CD14-positive monocyte (primary cell): ENCODE data around the gene TCP10L. TPM values are rescaled to one million over a fixed set of nuclear protein-coding genes. Genes with fewer than 3 reads are reported as not detected.
"Not testable (repeated sequence)": the region's sequence is repeated elsewhere in the genome, so short reads cannot be mapped to it uniquely, and the experiment has no call there.

Experiments used
- DNase-seq, 3 donors: peaks; one replicate each; pipeline ENCODE4 v3.0.0-alpha.2; 2011 to 2022
- H2AFZ ChIP-seq: 2 replicates; pipeline ENCODE4 v1.6.0; 2012; ENCODE audit warnings: mild to moderate bottlenecking, low read depth, low read length, inconsistent platforms; ENCODE audit not compliant: insufficient read depth, poor library complexity, severe bottlenecking
- H3K27ac ChIP-seq, 2 donors: 1 replicate in 1 of 2; 2 replicates in 1 of 2; pipeline ENCODE4 v1.5.1; 2012 to 2013; ENCODE audit warnings: low read length in 2 of 2, control low read depth in 1 of 2, inconsistent platforms in 1 of 2, low read depth in 1 of 2, mild to moderate bottlenecking in 1 of 2
- H3K27me3 ChIP-seq, 2 donors: one replicate each; pipeline versions ENCODE4 v1.6.0 to v1.6.1; 2011 to 2013; ENCODE audit warnings: low read length in 2 of 2; ENCODE audit not compliant: control insufficient read depth in 2 of 2, insufficient read depth in 2 of 2
- H3K36me3 ChIP-seq, 2 donors: replicated peaks in 1 of 2; 1 replicate in 1 of 2; 2 replicates in 1 of 2; pipeline versions ENCODE4 v1.5.1 to v1.6.1; 2012 to 2013; ENCODE audit warnings: low read length in 2 of 2, control low read depth in 1 of 2, inconsistent platforms in 1 of 2, mild to moderate bottlenecking in 1 of 2; ENCODE audit not compliant: insufficient read depth in 2 of 2, control insufficient read depth in 1 of 2
- H3K4me1 ChIP-seq, 2 donors: 1 replicate in 1 of 2; 2 replicates in 1 of 2; pipeline versions ENCODE4 v1.5.1 to v1.6.1; 2012 to 2013; ENCODE audit warnings: low read length in 2 of 2, control low read depth in 1 of 2, inconsistent platforms in 1 of 2, mild to moderate bottlenecking in 1 of 2, moderate library complexity in 1 of 2; ENCODE audit not compliant: insufficient read depth in 2 of 2, control insufficient read depth in 1 of 2
- H3K4me2 ChIP-seq: replicated peaks from 2 replicates; pipeline ENCODE3; 2012; ENCODE audit warnings: low read length, moderate library complexity, mild to moderate bottlenecking; ENCODE audit not compliant: poor library complexity, severe bottlenecking; ENCODE audit errors: extremely low read depth
- H3K4me3 ChIP-seq, 3 experiments: fragments of 200-600 bp in 1 of 3; sonication (generic) in 1 of 3; replicated peaks in 1 of 3; 1 replicate in 2 of 3; 2 replicates in 1 of 3; pipeline ENCODE4 v1.5.1; 2011 to 2013; ENCODE audit warnings: low read length in 3 of 3, mild to moderate bottlenecking in 3 of 3, control low read depth in 2 of 3, low read depth in 2 of 3, inconsistent platforms in 1 of 3, moderate library complexity in 1 of 3
- H3K79me2 ChIP-seq: 2 replicates; pipeline ENCODE4 v1.6.0; 2012; ENCODE audit warnings: mild to moderate bottlenecking, control low read depth, inconsistent platforms, low read length, moderate library complexity; ENCODE audit not compliant: insufficient read depth
- H3K9ac ChIP-seq: 2 replicates; pipeline ENCODE4 v1.6.0; 2017; ENCODE audit warnings: low read length, mild to moderate bottlenecking; ENCODE audit not compliant: insufficient read depth, poor library complexity, severe bottlenecking
- H3K9me3 ChIP-seq, 2 donors: replicated peaks in 1 of 2; 1 replicate in 1 of 2; 2 replicates in 1 of 2; pipeline versions ENCODE4 v1.5.1 to v1.6.1; 2012 to 2013; ENCODE audit warnings: low read length in 2 of 2, control low read depth in 1 of 2; ENCODE audit not compliant: control insufficient read depth in 1 of 2, insufficient read depth in 1 of 2
- H4K20me1 ChIP-seq: 2 replicates; pipeline ENCODE4 v1.6.0; 2012; ENCODE audit warnings: mild to moderate bottlenecking, low read length, control low read depth, moderate library complexity; ENCODE audit not compliant: insufficient read depth
- H3K27ac Mint-ChIP-seq, 7 donors: one replicate each; pipeline ENCODE4 v1.8.0; 2020; ENCODE audit warnings: mild to moderate bottlenecking in 7 of 7, mixed read lengths in 7 of 7, moderate library complexity in 6 of 7, inconsistent platforms in 2 of 7
- H3K27me3 Mint-ChIP-seq, 3 donors: one replicate each; pipeline ENCODE4 v1.8.0; 2021 to 2022; ENCODE audit warnings: low read depth in 3 of 3, mild to moderate bottlenecking in 3 of 3, mixed read lengths in 3 of 3, moderate library complexity in 3 of 3, inconsistent platforms in 1 of 3
- H3K36me3 Mint-ChIP-seq, 2 donors: one replicate each; pipeline ENCODE4 v1.8.0; 2020; ENCODE audit warnings: mixed read lengths in 2 of 2, inconsistent platforms in 1 of 2, mild to moderate bottlenecking in 1 of 2
- H3K4me1 Mint-ChIP-seq: one replicate; pipeline ENCODE4 v1.8.0; 2020; ENCODE audit warnings: mild to moderate bottlenecking, mixed read lengths
- H3K4me3 Mint-ChIP-seq, 2 donors: one replicate each; pipeline ENCODE4 v1.8.0; 2020; ENCODE audit warnings: mild to moderate bottlenecking in 2 of 2, mixed read lengths in 2 of 2, moderate library complexity in 1 of 2
- H3K9me3 Mint-ChIP-seq, 7 donors: one replicate each; pipeline ENCODE4 v1.8.0; 2020 to 2022; ENCODE audit warnings: mixed read lengths in 7 of 7, mild to moderate bottlenecking in 6 of 7, moderate library complexity in 6 of 7, inconsistent platforms in 2 of 7
- CTCF ChIP-seq: fragments of 200-600 bp; IDR thresholded peaks from one replicate; pipeline ENCODE4 v1.8.0; 2022; ENCODE audit warnings: antibody characterized with exemption, mild to moderate bottlenecking
- WGBS: methylation state at CpG from one replicate; pipeline ENCODE4 v1.1.5; 2013; ENCODE audit warnings: missing lambda C conversion rate; ENCODE audit not compliant: insufficient coverage; 5-methylcytosine and 5-hydroxymethylcytosine counted together
- intact Hi-C, 2 donors: fragments of 100-400 bp; cut with micrococcal nuclease; formaldehyde crosslinking; loops; one replicate each; pipeline versions ENCODE4 v1.15.0 to v1.15.1; 2023
- polyA minus RNA-seq: library from RNA; depleted of rRNA, polyadenylated mRNA; stranded (reverse); fragments of >200 nt; gene quantifications from 2 replicates; pipeline ENCODE4 v1.2.3, GENCODE V29; 2012
- polyA plus RNA-seq, 3 donors: library from polyadenylated mRNA; depleted of rRNA in 1 of 3; unstranded in 2 of 3; stranded (reverse) in 1 of 3; fragments of 300-500 nt in 2 of 3; fragments of >200 nt in 1 of 3; fragmentation: Illumina TruSeq in 2 of 3; gene quantifications; 1 replicate in 2 of 3; 2 replicates in 1 of 3; pipeline ENCODE4 v1.2.3, GENCODE V29; 2012 to 2021
- total RNA-seq, 12 experiments: library from RNA in 1 of 12; stranded (reverse) in 1 of 12; fragments of 120-200 nt in 1 of 12; gene quantifications; one replicate each; pipeline ENCODE4 v1.2.4 and lab custom pipeline; 2013 to 2026; ENCODE audit warnings: mixed read lengths in 6 of 12, inconsistent platforms in 1 of 12

The TCP10L gene
- total RNA-seq (2013) = 0.17 TPM
- polyA plus RNA-seq (under 1 TPM; 0.07 to 0.41 (median 0.12) TPM), polyA minus RNA-seq (not detected in 2 replicates), total RNA-seq (lab: John Stamatoyannopoulos, UW) (0 to 0.69 (median 0) reads per million in 11 experiments)

GRCh38 chr21:32585042-32585710 lies at the start of gene TCP10L:
TCP10L (minus strand) TSS chr21:32585523; CDS start chr21:32584304, 1,219 bp downstream.
- H3K9me3 Mint-ChIP-seq = no peaks in the 10 kb centered on the region
- Histone ChIP-seq H4K20me1 (no peaks in the 10 kb centered on the region), H3K27me3 (no peaks in the 10 kb centered on the region), H3K9ac (no peak within 1 kb of the TSS), H3K4me1 (no peaks in the 10 kb centered on the region), H2AFZ (no peak within 1 kb of the TSS), H3K9me3 (no peaks in the 10 kb centered on the region), H3K79me2 (no peaks in the 10 kb centered on the region), H3K36me3 (no peaks in the 10 kb centered on the region), H3K27ac (no peak within 1 kb of the TSS), H3K4me3 (no peak within 1 kb of the TSS), H3K4me2 (no peak within 1 kb of the TSS)
- H3K27ac Mint-ChIP-seq = no peak within 1 kb of the TSS
- H3K4me3 Mint-ChIP-seq = peak within 1 kb of the TSS in 1 of 2 donors; percentile 32
- H3K27me3 Mint-ChIP-seq = peaks cover 0 to 1% (median 1%) of the 10 kb centered on the region in 3 donors
- intact Hi-C loops = no loop called here
- H3K36me3 Mint-ChIP-seq = no peaks in the 10 kb centered on the region
- TF ChIP-seq CTCF = no peak
- 89% methylated on average over 17 of the region's 17 CpGs for WGBS
- no peaks in the 10 kb centered on the region for H3K4me1 Mint-ChIP-seq
- DNase-seq = no peak

- Histone ChIP-seq H3K27me3 (no peaks in the 10 kb centered on the region), H3K4me2 (no peak overlapping the region), H4K20me1 (no peaks in the 10 kb centered on the region), H3K27ac (no peak overlapping the region), H3K4me3 (no peak overlapping the region), H3K9me3 (no peaks in the 10 kb centered on the region), H3K9ac (no peak overlapping the region), H3K79me2 (no peaks in the 10 kb centered on the region), H2AFZ (no peak overlapping the region), H3K4me1 (no peaks in the 10 kb centered on the region), H3K36me3 (peaks cover 24 to 36% of the 10 kb centered on the region in 2 donors)
- Mint-ChIP-seq H3K9me3 (peaks cover 0 to 5% (median 0%) of the 10 kb centered on the region in 7 donors), H3K27me3 (peaks cover 2 to 6% (median 4%) of the 10 kb centered on the region in 3 donors), H3K4me3 (no peak overlapping the region), H3K4me1 (peaks cover 2% of the 10 kb centered on the region), H3K27ac (no peak overlapping the region), H3K36me3 (peaks cover 24 to 31% of the 10 kb centered on the region in 2 donors)
- no peak for TF ChIP-seq CTCF
- DNase-seq = no peak
- no CpG with 5 or more reads among the region's 3 CpGs for WGBS
- intact Hi-C loops = no loop called here
Observed at GRCh38 chr21:32626621-32627196, 41.4 kb upstream of the TCP10L start.

GRCh38 chr21:32618218-32618617 lies 32.9 kb upstream of the TCP10L start:
- 94% methylated on average over 3 of the region's 6 CpGs for WGBS
- intact Hi-C loops, H3K36me3 ChIP-seq, H3K9me3 ChIP-seq, H2AFZ ChIP-seq, H3K36me3 Mint-ChIP-seq, H3K27ac ChIP-seq, H3K9me3 Mint-ChIP-seq, H3K4me2 ChIP-seq, H3K9ac ChIP-seq, H3K4me3 ChIP-seq, H4K20me1 ChIP-seq, H3K27ac Mint-ChIP-seq, H3K4me1 Mint-ChIP-seq, H3K27me3 ChIP-seq, H3K4me3 Mint-ChIP-seq, H3K4me1 ChIP-seq, DNase-seq, H3K79me2 ChIP-seq: not testable (repeated sequence)
- peaks cover 21 to 25% (median 23%) of the 10 kb centered on the region in 3 donors for H3K27me3 Mint-ChIP-seq
